ENCODE results near the gene GPC3. TPM values are rescaled to one million over a fixed set of nuclear protein-coding genes. Genes with fewer than 3 reads are reported as not detected.

The GPC3 gene
- total RNA-seq, 1 donor from 2014 or later, result 4.2 TPM

DNA sequence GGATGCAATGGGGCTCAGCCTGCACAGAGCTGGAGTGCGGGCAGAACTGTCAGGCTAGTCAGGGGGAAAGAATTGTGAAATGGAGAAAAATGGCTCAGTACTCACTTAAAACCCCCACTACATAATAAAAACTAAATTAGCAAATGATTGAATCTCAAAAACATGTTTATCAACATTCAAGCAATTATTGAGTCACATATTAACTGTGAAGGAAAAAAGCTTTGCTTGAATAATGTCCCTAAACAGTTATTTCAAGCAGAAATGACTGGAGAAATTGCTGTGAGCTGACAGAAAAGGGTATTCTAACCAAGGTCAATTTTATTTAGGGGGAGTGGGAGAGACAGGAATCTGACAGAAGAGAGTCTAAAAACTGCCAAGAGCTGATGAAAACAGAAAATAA lies 37.4 kb downstream of the GPC3 start:
- no peak for DNase-seq
- TF ChIP-seq, protein P1, sequence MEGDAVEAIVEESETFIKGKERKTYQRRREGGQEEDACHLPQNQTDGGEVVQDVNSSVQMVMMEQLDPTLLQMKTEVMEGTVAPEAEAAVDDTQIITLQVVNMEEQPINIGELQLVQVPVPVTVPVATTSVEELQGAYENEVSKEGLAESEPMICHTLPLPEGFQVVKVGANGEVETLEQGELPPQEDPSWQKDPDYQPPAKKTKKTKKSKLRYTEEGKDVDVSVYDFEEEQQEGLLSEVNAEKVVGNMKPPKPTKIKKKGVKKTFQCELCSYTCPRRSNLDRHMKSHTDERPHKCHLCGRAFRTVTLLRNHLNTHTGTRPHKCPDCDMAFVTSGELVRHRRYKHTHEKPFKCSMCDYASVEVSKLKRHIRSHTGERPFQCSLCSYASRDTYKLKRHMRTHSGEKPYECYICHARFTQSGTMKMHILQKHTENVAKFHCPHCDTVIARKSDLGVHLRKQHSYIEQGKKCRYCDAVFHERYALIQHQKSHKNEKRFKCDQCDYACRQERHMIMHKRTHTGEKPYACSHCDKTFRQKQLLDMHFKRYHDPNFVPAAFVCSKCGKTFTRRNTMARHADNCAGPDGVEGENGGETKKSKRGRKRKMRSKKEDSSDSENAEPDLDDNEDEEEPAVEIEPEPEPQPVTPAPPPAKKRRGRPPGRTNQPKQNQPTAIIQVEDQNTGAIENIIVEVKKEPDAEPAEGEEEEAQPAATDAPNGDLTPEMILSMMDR (IDR thresholded peaks at IDR 0.05; ENCODE audit: partially characterized antibody, unreplicated experiment), result no peak
- Mint-ChIP-seq H3K27me3 (ENCODE audit: unreplicated experiment) (no peaks in the 10 kb centered on the region), H3K9me3 (ENCODE audit: unreplicated experiment) (peaks cover 2% of the 10 kb centered on the region), H3K27ac (ENCODE audit: unreplicated experiment) (no peak overlapping the region), H3K4me1 (ENCODE audit: low read depth, unreplicated experiment) (no peaks in the 10 kb centered on the region), H3K36me3 (ENCODE audit: unreplicated experiment) (no peaks in the 10 kb centered on the region), H3K4me3 (ENCODE audit: unreplicated experiment) (no peak overlapping the region)

DNA sequence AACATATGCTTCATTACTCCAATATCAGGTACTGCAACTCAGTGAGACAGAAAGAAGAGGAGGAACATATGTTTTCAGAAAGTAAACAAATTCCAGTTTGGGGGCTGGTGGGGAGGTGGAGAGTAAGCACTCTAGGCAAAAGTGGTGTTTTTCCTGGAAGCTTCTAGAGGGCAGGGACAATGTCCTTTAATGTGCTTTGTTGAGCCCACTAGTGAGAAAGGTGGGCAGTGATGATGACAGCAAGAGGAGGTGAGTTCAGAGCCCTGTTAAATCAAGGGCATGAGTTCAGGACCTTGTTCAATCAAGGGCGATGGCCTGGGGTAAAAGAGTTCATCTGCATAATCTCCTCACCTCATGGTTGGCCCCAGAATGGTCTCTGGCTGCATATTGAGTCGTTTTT lies 38.4 kb downstream of the GPC3 start:
- no peak overlapping the region for H3K4me3 Mint-ChIP-seq (ENCODE audit: unreplicated experiment)
- TF ChIP-seq, protein P1 (IDR thresholded peaks at IDR 0.05; ENCODE audit: partially characterized antibody, unreplicated experiment), result no peak
- no peaks in the 10 kb centered on the region for H3K36me3 Mint-ChIP-seq (ENCODE audit: unreplicated experiment)
- no peak overlapping the region for H3K27ac Mint-ChIP-seq (ENCODE audit: unreplicated experiment)
- no peaks in the 10 kb centered on the region for H3K4me1 Mint-ChIP-seq (ENCODE audit: low read depth, unreplicated experiment)
- H3K9me3 Mint-ChIP-seq (ENCODE audit: unreplicated experiment), result peaks cover 2% of the 10 kb centered on the region
- no peak for DNase-seq
- no peaks in the 10 kb centered on the region for H3K27me3 Mint-ChIP-seq (ENCODE audit: unreplicated experiment)

DNA sequence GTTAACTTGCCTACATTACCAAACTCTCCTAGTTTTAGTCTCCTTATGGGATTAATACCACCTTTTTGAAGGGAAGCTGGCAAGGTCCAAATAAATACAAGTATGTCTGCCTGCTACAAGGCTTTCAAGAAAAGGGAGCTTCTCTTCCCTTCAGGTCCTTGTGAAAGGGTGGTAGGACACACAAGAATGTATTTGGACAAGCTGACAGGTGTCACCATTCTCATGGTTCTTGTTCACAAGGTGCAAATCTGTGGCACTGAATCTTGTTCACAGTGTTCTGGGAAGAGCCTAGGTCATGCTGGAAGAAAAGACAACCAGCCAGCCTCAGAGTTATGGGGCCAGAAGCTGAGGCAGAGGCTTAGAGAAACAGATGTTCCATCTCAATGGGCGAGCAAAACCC lies 41.9 kb downstream of the GPC3 start:
- Mint-ChIP-seq H3K27ac (ENCODE audit: unreplicated experiment) (no peak overlapping the region), H3K4me3 (ENCODE audit: unreplicated experiment) (no peak overlapping the region), H3K4me1 (ENCODE audit: low read depth, unreplicated experiment) (no peaks in the 10 kb centered on the region), H3K27me3 (ENCODE audit: unreplicated experiment) (no peaks in the 10 kb centered on the region), H3K9me3 (ENCODE audit: unreplicated experiment) (peaks cover 2% of the 10 kb centered on the region), H3K36me3 (ENCODE audit: unreplicated experiment) (no peaks in the 10 kb centered on the region)
- TF ChIP-seq, protein P1 (IDR thresholded peaks at IDR 0.05; ENCODE audit: partially characterized antibody, unreplicated experiment), result no peak
- DNase-seq, result no peak

DNA sequence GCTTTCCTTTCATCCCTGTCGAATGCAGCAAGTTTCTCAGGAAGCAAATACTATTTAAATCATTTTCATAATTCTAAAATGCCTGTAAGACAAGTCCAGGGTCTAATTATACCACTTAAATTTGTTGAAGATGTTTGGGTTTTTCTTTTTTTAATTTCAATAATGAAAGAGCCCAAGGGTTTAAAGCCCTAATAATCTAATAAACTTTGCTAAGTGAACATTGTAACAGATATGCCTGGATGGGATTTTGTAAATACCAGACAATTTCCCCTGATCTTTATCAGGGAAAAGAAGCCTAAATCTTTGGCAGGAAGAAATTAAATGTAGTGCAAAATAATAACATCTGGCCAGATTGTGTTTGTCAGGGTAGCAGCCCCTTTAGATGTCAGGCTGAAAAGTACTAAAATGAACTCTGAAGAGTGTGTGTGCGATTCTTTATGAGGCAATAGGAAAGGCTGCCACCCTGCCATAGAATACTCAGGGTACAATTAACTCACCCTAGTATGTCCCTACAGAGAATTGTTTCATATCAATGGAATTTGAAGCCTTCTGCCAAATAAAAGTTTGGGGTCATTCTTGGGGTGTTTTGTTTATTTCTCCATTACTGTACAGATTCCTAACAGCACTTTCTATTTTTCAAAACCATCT lies 45.6 kb downstream of the GPC3 start:
- no peak for DNase-seq
- Mint-ChIP-seq H3K27ac (ENCODE audit: unreplicated experiment) (no peak overlapping the region), H3K27me3 (ENCODE audit: unreplicated experiment) (no peaks in the 10 kb centered on the region), H3K9me3 (ENCODE audit: unreplicated experiment) (no peaks in the 10 kb centered on the region), H3K4me3 (ENCODE audit: unreplicated experiment) (no peak overlapping the region), H3K4me1 (ENCODE audit: low read depth, unreplicated experiment) (no peaks in the 10 kb centered on the region), H3K36me3 (ENCODE audit: unreplicated experiment) (no peaks in the 10 kb centered on the region)
- TF ChIP-seq, protein P1 (IDR thresholded peaks at IDR 0.05; ENCODE audit: partially characterized antibody, unreplicated experiment), result no peak

DNA sequence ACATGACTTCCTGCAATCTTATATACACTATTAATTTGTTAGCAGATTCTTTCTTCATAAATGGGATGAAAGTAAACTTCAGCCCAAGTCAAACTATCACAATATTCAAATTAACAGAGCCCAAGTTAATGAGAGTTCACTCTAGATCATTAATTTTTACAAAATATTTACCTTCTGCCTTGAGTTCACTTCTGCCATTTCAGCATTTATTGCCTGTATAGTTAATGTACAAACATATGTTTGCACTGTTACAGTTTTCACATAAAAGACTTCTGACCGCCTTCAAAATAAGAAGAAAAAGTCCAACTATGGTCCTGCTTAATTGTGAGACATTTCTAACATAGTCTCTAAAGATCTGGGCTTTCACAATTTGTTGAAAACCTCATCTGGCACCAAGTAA lies 46.9 kb downstream of the GPC3 start:
- no peak overlapping the region for H3K27ac Mint-ChIP-seq (ENCODE audit: unreplicated experiment)
- no peak for DNase-seq
- no peak overlapping the region for H3K4me3 Mint-ChIP-seq (ENCODE audit: unreplicated experiment)
- H3K27me3 Mint-ChIP-seq (ENCODE audit: unreplicated experiment), result no peaks in the 10 kb centered on the region
- H3K36me3 Mint-ChIP-seq (ENCODE audit: unreplicated experiment), result no peaks in the 10 kb centered on the region
- TF ChIP-seq, protein P1 (IDR thresholded peaks at IDR 0.05; ENCODE audit: partially characterized antibody, unreplicated experiment), result no peak
- no peaks in the 10 kb centered on the region for H3K9me3 Mint-ChIP-seq (ENCODE audit: unreplicated experiment)
- H3K4me1 Mint-ChIP-seq (ENCODE audit: low read depth, unreplicated experiment), result no peaks in the 10 kb centered on the region

Data from glutamatergic neuron (in vitro differentiated cells).